Subcutaneous abdominal adipose tissue (tissue), 5 donors: ENCODE measurements around the gene HPD.
"Not testable (repeated sequence)": the region's sequence is repeated elsewhere in the genome, so short reads cannot be mapped to it uniquely, and the experiment has no call there.

ENCODE experiments used
- H3K27ac ChIP-seq: one replicate; pipeline ENCODE4 v1.7.0; 2013; ENCODE audit warnings: low read depth, mild to moderate bottlenecking, inconsistent platforms, low read length, moderate library complexity
- H3K27me3 ChIP-seq, 5 donors: one replicate each; pipeline ENCODE4 v1.7.0; 2013; ENCODE audit warnings: low read length in 5 of 5, inconsistent platforms in 1 of 5; ENCODE audit not compliant: control insufficient read depth in 5 of 5, insufficient read depth in 4 of 5
- H3K36me3 ChIP-seq, 5 donors: one replicate each; pipeline ENCODE4 v1.7.0; 2013; ENCODE audit warnings: low read length in 5 of 5; ENCODE audit not compliant: control insufficient read depth in 5 of 5, insufficient read depth in 5 of 5
- H3K4me1 ChIP-seq, 5 donors: one replicate each; pipeline ENCODE4 v1.7.0; 2013; ENCODE audit warnings: low read length in 5 of 5, mild to moderate bottlenecking in 3 of 5, moderate library complexity in 1 of 5; ENCODE audit not compliant: control insufficient read depth in 5 of 5, insufficient read depth in 5 of 5
- H3K4me3 ChIP-seq, 5 donors: one replicate each; pipeline ENCODE4 v1.7.0; 2013; ENCODE audit warnings: low read length in 5 of 5, low read depth in 1 of 5
- H3K9ac ChIP-seq, 5 donors: one replicate each; pipeline ENCODE4 v1.7.0; 2013; ENCODE audit warnings: low read length in 5 of 5, mild to moderate bottlenecking in 4 of 5, moderate library complexity in 3 of 5
- H3K9me3 ChIP-seq, 5 donors: one replicate each; pipeline ENCODE4 v1.7.0; 2013; ENCODE audit warnings: low read length in 5 of 5; ENCODE audit not compliant: control insufficient read depth in 5 of 5
- donor health status: healthy.
- donor health status: healthy.
- donor health status: healthy.
- donor health status: healthy.
- donor health status: healthy.

The HPD gene

GRCh38 chr12:121858662-121859572, at the start of gene HPD:
HPD (minus strand) TSS chr12:121858859; CDS start chr12:121858823, 36 bp downstream.
- H3K27ac ChIP-seq: peak within 1 kb of the TSS; percentile 82
- H3K9me3 ChIP-seq: no peaks in the 10 kb centered on the region
- no peaks in the 10 kb centered on the region for H3K36me3 ChIP-seq
- H3K4me3 ChIP-seq: peak within 1 kb of the TSS in 2 of 5 donors; percentile 11 to 32
- H3K9ac ChIP-seq: peak within 1 kb of the TSS in 4 of 5 donors; percentile 2 to 67 (median 40)
- H3K27me3 ChIP-seq: peaks cover 0 to 4% (median 0%) of the 10 kb centered on the region in 5 donors
- peaks cover 2 to 32% (median 27%) of the 10 kb centered on the region in 5 donors for H3K4me1 ChIP-seq

GRCh38 chr12:121905746-121906145, 47.1 kb upstream of the HPD start:
- H3K27ac ChIP-seq: no peak overlapping the region
- H3K9me3 ChIP-seq: no peaks in the 10 kb centered on the region
- peaks cover 7 to 78% (median 62%) of the 10 kb centered on the region in 5 donors for H3K36me3 ChIP-seq
- no peaks in the 10 kb centered on the region for H3K27me3 ChIP-seq
- H3K4me1 ChIP-seq: no peaks in the 10 kb centered on the region
- H3K9ac ChIP-seq: no peak overlapping the region
- H3K4me3 ChIP-seq: no peak overlapping the region

GRCh38 chr12:121903202-121903601, 44.5 kb upstream of the HPD start:
- H3K9me3 ChIP-seq: no peaks in the 10 kb centered on the region
- peaks cover 0 to 3% (median 1%) of the 10 kb centered on the region in 5 donors for H3K4me1 ChIP-seq
- no peak overlapping the region for H3K27ac ChIP-seq
- H3K4me3 ChIP-seq: no peak overlapping the region
- no peak overlapping the region for H3K9ac ChIP-seq
- peaks cover 3 to 80% (median 64%) of the 10 kb centered on the region in 5 donors for H3K36me3 ChIP-seq
- no peaks in the 10 kb centered on the region for H3K27me3 ChIP-seq

GRCh38 chr12:121899590-121899989, 40.9 kb upstream of the HPD start:
- H3K36me3 ChIP-seq: peaks cover 0 to 86% (median 63%) of the 10 kb centered on the region in 5 donors
- H3K27ac ChIP-seq: no peak overlapping the region
- H3K27me3 ChIP-seq: no peaks in the 10 kb centered on the region
- H3K4me3 ChIP-seq: no peak overlapping the region
- H3K4me1 ChIP-seq: peaks cover 0 to 7% (median 6%) of the 10 kb centered on the region in 5 donors
- H3K9ac ChIP-seq: no peak overlapping the region
- no peaks in the 10 kb centered on the region for H3K9me3 ChIP-seq

- no peak overlapping the region for H3K27ac ChIP-seq
- no peaks in the 10 kb centered on the region for H3K9me3 ChIP-seq
- no peak overlapping the region for H3K9ac ChIP-seq
- H3K27me3 ChIP-seq: no peaks in the 10 kb centered on the region
- peaks cover 0 to 84% (median 59%) of the 10 kb centered on the region in 5 donors for H3K36me3 ChIP-seq
- peaks cover 0 to 18% (median 8%) of the 10 kb centered on the region in 5 donors for H3K4me1 ChIP-seq
- no peak overlapping the region for H3K4me3 ChIP-seq
These were observed 39.6 kb upstream of the HPD start for GRCh38 chr12:121898287-121898686.

GRCh38 chr12:121894633-121895032, 36.0 kb upstream of the HPD start:
- Histone ChIP-seq H3K9ac (no peak overlapping the region), H3K27me3 (no peaks in the 10 kb centered on the region), H3K36me3 (peaks cover 0 to 53% (median 30%) of the 10 kb centered on the region in 5 donors)

GRCh38 chr12:121893961-121894460, 35.4 kb upstream of the HPD start:
- Histone ChIP-seq H3K4me3 (no peak overlapping the region), H3K36me3 (peaks cover 0 to 47% (median 24%) of the 10 kb centered on the region in 5 donors), H3K9me3 (no peaks in the 10 kb centered on the region), H3K9ac (peak overlapping the region in 1 of 5 donors; percentile 29), H3K27ac (no peak overlapping the region), H3K4me1 (peaks cover 3 to 38% (median 28%) of the 10 kb centered on the region in 5 donors), H3K27me3 (no peaks in the 10 kb centered on the region)

More at GRCh38 chr12:121894633-121895032, 36.0 kb upstream of the HPD start:
- H3K4me1 ChIP-seq: peaks cover 0 to 32% (median 22%) of the 10 kb centered on the region in 5 donors
- no peaks in the 10 kb centered on the region for H3K9me3 ChIP-seq
- no peak overlapping the region for H3K27ac ChIP-seq
- H3K4me3 ChIP-seq: no peak overlapping the region

GRCh38 chr12:121892673-121893561, 34.3 kb upstream of the HPD start:
- Histone ChIP-seq H3K9me3 (no peaks in the 10 kb centered on the region), H3K27me3 (no peaks in the 10 kb centered on the region), H3K36me3 (peaks cover 0 to 38% (median 23%) of the 10 kb centered on the region in 5 donors), H3K9ac (no peak overlapping the region), H3K4me1 (peaks cover 3 to 39% (median 29%) of the 10 kb centered on the region in 5 donors), H3K27ac (no peak overlapping the region), H3K4me3 (no peak overlapping the region)

- peaks cover 3 to 39% (median 30%) of the 10 kb centered on the region in 5 donors for H3K4me1 ChIP-seq
- H3K27me3 ChIP-seq, H3K9me3 ChIP-seq: not testable (repeated sequence)
- H3K9ac ChIP-seq: peak overlapping the region; percentile 82 to 96 (median 94)
- peaks cover 0 to 12% (median 5%) of the 10 kb centered on the region in 5 donors for H3K36me3 ChIP-seq
- H3K4me3 ChIP-seq: peak overlapping the region; percentile 85 to 96 (median 94)
- peak overlapping the region; percentile 91 for H3K27ac ChIP-seq
These were observed 31.0 kb upstream of the HPD start for GRCh38 chr12:121889661-121890060.
